Activated CD4-positive, alpha-beta T cell treated with anti-CD3 and anti-CD28 coated beads, Interleukin-2, Interleukin-4, amounts not matched to agents 100 ng/mL and 50 ng/mL, durations not matched to agents 16 hours and 8 hours (primary cell): ENCODE results near the gene POR.

ENCODE experiments used
- DNase-seq: peaks from one replicate; pipeline ENCODE4 v3.0.0-alpha.2; 2020; ENCODE audit warnings: low spot score

Gene POR

GRCh38 chr7:75953931-75954330 lies 39.0 kb downstream of the POR start:
- DNase-seq, result no peak

GRCh38 chr7:75955331-75955955 lies 40.5 kb downstream of the POR start:
- DNase-seq, result no peak

GRCh38 chr7:75957021-75957736 lies 42.2 kb downstream of the POR start:
- no peak for DNase-seq

GRCh38 chr7:75958802-75959543 lies 44.0 kb downstream of the POR start:
- DNase-seq, result no peak

GRCh38 chr7:75960372-75960771 lies 45.4 kb downstream of the POR start:
- DNase-seq, result no peak

GRCh38 chr7:75961218-75961617 lies 46.3 kb downstream of the POR start:
- DNase-seq, result no peak

- no peak for DNase-seq
Observed at GRCh38 chr7:75962607-75963380, 47.8 kb downstream of the POR start.

GRCh38 chr7:75963381-75963995 lies 48.5 kb downstream of the POR start:
- no peak for DNase-seq

GRCh38 chr7:75965617-75966016 lies 50.7 kb downstream of the POR start:
- DNase-seq, result no peak

GRCh38 chr7:75966190-75966961 lies 51.4 kb downstream of the POR start:
- DNase-seq, result no peak

GRCh38 chr7:75967055-75967454 lies 52.1 kb downstream of the POR start:
- no peak for DNase-seq

- no peak for DNase-seq
Observed at GRCh38 chr7:75967487-75967997, 52.6 kb downstream of the POR start.

- no peak for DNase-seq
Observed at GRCh38 chr7:75968012-75968411, 53.1 kb downstream of the POR start.

GRCh38 chr7:75968561-75969001 lies 53.6 kb downstream of the POR start:
- no peak for DNase-seq

- DNase-seq, result no peak
Observed at GRCh38 chr7:75969182-75969581, 54.2 kb downstream of the POR start.

- DNase-seq, result no peak
Observed at GRCh38 chr7:75969704-75970498, 54.9 kb downstream of the POR start.

GRCh38 chr7:75971309-75971960 lies 56.5 kb downstream of the POR start:
- DNase-seq, result no peak

- DNase-seq, result no peak
Observed at GRCh38 chr7:75971961-75972763, 57.2 kb downstream of the POR start.

- no peak for DNase-seq
Observed at GRCh38 chr7:75977743-75978142, 62.8 kb downstream of the POR start.
